H1 (cell line): ENCODE results near the gene NLGN4X. TPM values are rescaled to one million over a fixed set of nuclear protein-coding genes. Genes with fewer than 3 reads are reported as not detected.

Source experiments
- ATF3 ChIP-seq: IDR thresholded peaks from 2 replicates; pipeline ENCODE4 v1.6.1; 2011; ENCODE audit warnings: low read depth, mild to moderate bottlenecking, low read length; ENCODE audit not compliant: insufficient read depth
- BACH1 ChIP-seq: IDR thresholded peaks from 2 replicates; pipeline ENCODE4 v1.6.1; 2012; ENCODE audit warnings: low read length, improper control_type of control experiment
- CHD7 ChIP-seq: fragments of 300-600 bp; sonication (generic); IDR thresholded peaks from 2 replicates; pipeline ENCODE4 v1.7.1; 2012; ENCODE audit warnings: low read length, moderate library complexity, mild to moderate bottlenecking, inconsistent platforms; ENCODE audit not compliant: insufficient replicate concordance
- GABPA ChIP-seq: IDR thresholded peaks from 2 replicates; pipeline ENCODE4 v1.6.1; 2011; ENCODE audit warnings: mild to moderate bottlenecking, low read length, moderate library complexity, borderline replicate concordance; ENCODE audit not compliant: insufficient read depth
- KDM1A ChIP-seq: fragments of 200-600, 300-600 bp; sonication (generic); IDR thresholded peaks from 2 replicates; pipeline ENCODE4 v1.7.1; 2016; ENCODE audit warnings: mild to moderate bottlenecking, low read length, borderline replicate concordance
- TBP ChIP-seq: IDR thresholded peaks from 2 replicates; pipeline ENCODE4 v1.6.1; 2011; ENCODE audit warnings: low read depth, low read length, improper control_type of control experiment
- polyA plus RNA-seq, 7 experiments: library from polyadenylated mRNA; depleted of rRNA in 3 of 7; stranded (reverse) in 5 of 7; unstranded in 2 of 7; fragments of >200 nt in 5 of 7; fragments of 200-250 nt in 2 of 7; gene quantifications; 1 replicate in 5 of 7; 2 replicates in 1 of 7; 4 replicates in 1 of 7; pipeline versions ENCODE4 v1.2.1 to v1.2.3, GENCODE V29; 2011 to 2013; ENCODE audit warnings: missing spikeins in 2 of 7, mixed read lengths in 2 of 7
- total RNA-seq: library from RNA; stranded (reverse); fragmentation: NEBNext Ultra II Directional; extraction: Animal tissue kit (Norgen Biotek cat#: 25700); gene quantifications from 2 replicates; pipeline ENCODE4 v1.2.1, GENCODE V29; 2021

Gene NLGN4X
- total and polyA plus RNA-seq, 2 of the 8 experiments (the other 6 are each of a cell fraction or from before 2014, with no cell fraction given), result 104 to 124 TPM

GRCh38 chrX:5957506-5957905 is 271.2 kb downstream of the NLGN4X start (continued):
- TF ChIP-seq KDM1A (no peak), GABPA (no peak), CHD7 (no peak), ATF3 (no peak), BACH1 (no peak), TBP (no peak)
